Gastroesophageal sphincter (tissue), 4 donors: Measurements from ENCODE around the gene AFG3L2. TPM values are rescaled to one million over a fixed set of nuclear protein-coding genes. Genes with fewer than 3 reads are reported as not detected.

Source experiments
- ATAC-seq: fragments of 150-250 bp; one replicate; pipeline ENCODE4 v1.9.1; 2016; ENCODE audit warnings: mild to moderate bottlenecking, moderate library complexity
- H3K27ac ChIP-seq, 4 donors: fragments of 200-600 bp; sonication (generic) in 3 of 4; 1 replicate in 3 of 4; 2 replicates in 1 of 4; pipeline ENCODE4 v1.5.1; 2016 to 2019
- H3K27me3 ChIP-seq: fragments of 200-600 bp; sonication (generic); one replicate; pipeline ENCODE4 v1.5.1; 2019
- H3K36me3 ChIP-seq, 2 donors: fragments of 200-600 bp; sonication (generic); one replicate each; pipeline ENCODE4 v1.5.1; 2019; ENCODE audit warnings: control low read depth in 1 of 2
- H3K4me1 ChIP-seq, 3 donors: fragments of 200-600 bp; sonication (generic); 1 replicate in 2 of 3; 2 replicates in 1 of 3; pipeline ENCODE4 v1.5.1; 2016 to 2019; ENCODE audit warnings: control low read depth in 2 of 3
- H3K4me3 ChIP-seq, 2 donors: fragments of 200-600 bp; sonication (generic); one replicate each; pipeline ENCODE4 v1.5.1; 2019; ENCODE audit warnings: mild to moderate bottlenecking in 1 of 2, moderate library complexity in 1 of 2
- H3K9me3 ChIP-seq, 3 donors: fragments of 200-600 bp; sonication (generic); one replicate each; pipeline ENCODE4 v1.5.1; 2017 to 2019; ENCODE audit warnings: control low read depth in 2 of 3
- EP300 ChIP-seq: sonication (generic); formaldehyde crosslinking; IDR thresholded peaks from one replicate; pipeline ENCODE4 v1.6.1; 2017; ENCODE audit warnings: antibody characterized with exemption, mild to moderate bottlenecking
- POLR2A ChIP-seq, 2 donors: fragments of 450-650 bp; IDR thresholded peaks; one replicate each; pipeline ENCODE4 v1.6.1; 2017; ENCODE audit warnings: antibody characterized with exemption in 2 of 2, mild to moderate bottlenecking in 2 of 2, moderate library complexity in 1 of 2
- POLR2AphosphoS5 ChIP-seq: sonication (generic); formaldehyde crosslinking; IDR thresholded peaks from one replicate; pipeline ENCODE4 v1.6.1; 2017; ENCODE audit warnings: antibody characterized with exemption
- WGBS, 2 donors: methylation state at CpG; one replicate each; pipeline ENCODE4 v1.1.5; 2018; ENCODE audit warnings: low coverage in 1 of 2; 5-methylcytosine and 5-hydroxymethylcytosine counted together
- total RNA-seq, 4 donors: library from RNA; depleted of rRNA; stranded (reverse); fragments of >200 nt; gene quantifications; one replicate each; pipeline ENCODE4 v1.1.0, GENCODE V29; 2016
- TF ChIP-seq, protein P1 (sequence below), 4 experiments: fragments of 200-600 bp in 2 of 4; fragments of 450-650 bp in 2 of 4; sonication (generic) in 1 of 4; IDR thresholded peaks; one replicate each; pipeline ENCODE4 v1.5.1; 2017 to 2019; ENCODE audit warnings: antibody characterized with exemption in 4 of 4, mild to moderate bottlenecking in 2 of 4, moderate library complexity in 2 of 4

The AFG3L2 gene
- total RNA-seq, 4 donors from 2014 or later: 38.4 to 52.9 (median 40.8) TPM

DNA sequence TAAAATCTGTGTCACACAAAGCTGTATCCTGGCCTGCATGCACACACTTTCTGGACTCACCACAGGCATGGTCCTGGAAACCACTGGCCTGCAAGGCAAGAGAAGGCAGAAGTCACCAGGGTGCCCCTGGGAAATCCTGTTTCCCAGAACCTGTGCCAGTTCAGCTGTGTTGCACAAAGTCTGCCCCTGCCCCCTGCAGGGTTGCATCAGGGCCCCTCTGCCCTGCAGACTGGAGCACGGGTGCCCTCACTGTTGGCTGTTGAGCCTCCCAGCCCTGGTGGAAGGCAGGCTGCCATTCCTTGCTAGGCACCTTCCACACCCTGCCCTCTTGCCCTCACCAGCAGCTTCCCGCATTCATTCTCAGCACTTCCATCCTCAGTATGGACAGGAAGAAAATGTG, 86.9 kb downstream of the AFG3L2 start:
- ATAC-seq: no peak
- Histone ChIP-seq H3K27me3 (no peaks in the 10 kb centered on the region), H3K9me3 (no peaks in the 10 kb centered on the region), H3K4me1 (peaks cover 0 to 21% (median 13%) of the 10 kb centered on the region in 3 donors), H3K36me3 (no peaks in the 10 kb centered on the region), H3K27ac (no peak overlapping the region), H3K4me3 (no peak overlapping the region)
- TF ChIP-seq POLR2AphosphoS5 (no peak), EP300 (no peak), POLR2A (IDR thresholded peaks at IDR 0.05) (no peak)
- TF ChIP-seq, protein P1, sequence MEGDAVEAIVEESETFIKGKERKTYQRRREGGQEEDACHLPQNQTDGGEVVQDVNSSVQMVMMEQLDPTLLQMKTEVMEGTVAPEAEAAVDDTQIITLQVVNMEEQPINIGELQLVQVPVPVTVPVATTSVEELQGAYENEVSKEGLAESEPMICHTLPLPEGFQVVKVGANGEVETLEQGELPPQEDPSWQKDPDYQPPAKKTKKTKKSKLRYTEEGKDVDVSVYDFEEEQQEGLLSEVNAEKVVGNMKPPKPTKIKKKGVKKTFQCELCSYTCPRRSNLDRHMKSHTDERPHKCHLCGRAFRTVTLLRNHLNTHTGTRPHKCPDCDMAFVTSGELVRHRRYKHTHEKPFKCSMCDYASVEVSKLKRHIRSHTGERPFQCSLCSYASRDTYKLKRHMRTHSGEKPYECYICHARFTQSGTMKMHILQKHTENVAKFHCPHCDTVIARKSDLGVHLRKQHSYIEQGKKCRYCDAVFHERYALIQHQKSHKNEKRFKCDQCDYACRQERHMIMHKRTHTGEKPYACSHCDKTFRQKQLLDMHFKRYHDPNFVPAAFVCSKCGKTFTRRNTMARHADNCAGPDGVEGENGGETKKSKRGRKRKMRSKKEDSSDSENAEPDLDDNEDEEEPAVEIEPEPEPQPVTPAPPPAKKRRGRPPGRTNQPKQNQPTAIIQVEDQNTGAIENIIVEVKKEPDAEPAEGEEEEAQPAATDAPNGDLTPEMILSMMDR (IDR thresholded peaks at IDR 0.05): no peak
- WGBS, 2 donors: 100% methylated on average over 1 of the region's 2 CpGs; no CpG with 5 or more reads in 1 of the 2 donors

DNA sequence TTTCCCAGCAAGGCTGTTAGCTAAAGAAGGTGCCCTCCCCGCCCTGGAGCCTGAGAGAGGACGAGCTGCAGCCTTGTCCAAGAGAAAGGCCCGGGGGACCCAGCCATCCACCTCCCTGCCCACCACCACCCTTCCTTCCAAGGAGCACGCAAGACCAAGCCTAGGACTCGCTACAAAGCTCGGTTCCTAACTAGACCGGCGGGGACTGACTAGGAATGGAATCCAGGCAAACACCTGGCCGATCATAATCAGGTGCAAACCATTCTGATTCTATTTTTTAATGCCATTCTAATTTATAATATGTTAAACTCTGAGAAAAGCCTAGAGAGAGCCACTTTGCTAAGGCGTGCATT, 88.6 kb downstream of the AFG3L2 start:
- WGBS, 2 donors: 11 to 14% methylated on average over 6 to 8 of the region's 10 CpGs

DNA sequence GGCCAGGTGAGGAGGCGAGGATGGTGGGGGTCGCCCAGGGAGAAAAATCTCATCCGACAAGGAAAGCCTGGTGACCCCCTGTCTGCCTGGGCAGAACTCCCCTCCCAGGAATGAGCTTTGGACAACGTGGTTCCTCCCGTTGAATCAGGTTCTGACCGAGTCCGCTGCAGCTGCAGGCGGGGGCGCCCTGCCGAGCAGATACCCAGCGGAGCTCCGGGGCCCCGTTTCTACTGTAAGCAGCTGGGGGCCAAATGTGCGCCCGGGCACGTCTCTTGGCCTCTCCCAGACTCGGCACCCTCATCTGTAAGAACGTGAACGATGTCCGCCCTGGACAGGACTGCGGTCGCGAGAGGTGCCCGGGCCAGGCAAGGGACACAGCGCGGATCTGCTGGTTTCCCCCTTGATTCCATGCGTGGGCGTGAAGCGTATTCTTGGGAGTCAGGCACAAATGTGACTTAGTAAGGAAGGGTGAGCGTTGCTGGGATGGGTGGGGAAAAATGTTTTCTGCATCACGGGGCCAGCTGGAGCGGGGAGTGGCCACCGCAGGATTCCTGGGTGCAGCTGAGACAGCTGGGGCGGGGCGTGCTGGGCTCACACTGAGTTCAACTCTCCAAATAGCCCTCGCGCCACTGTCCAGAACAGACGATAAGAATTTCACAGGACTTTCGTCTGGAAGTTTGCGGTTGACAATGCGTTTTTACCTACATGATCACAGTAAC, 89.2 kb downstream of the AFG3L2 start:
- H3K4me3 ChIP-seq: peak overlapping the region; percentile 44 to 58
- peaks cover 0 to 26% (median 13%) of the 10 kb centered on the region in 3 donors for H3K4me1 ChIP-seq
- ATAC-seq: peak; percentile 97
- no peaks in the 10 kb centered on the region for H3K9me3 ChIP-seq
- 0% methylated on average over 4 to 16 of the region's 41 CpGs for WGBS, 2 donors
- TF ChIP-seq POLR2AphosphoS5 (peak; percentile 94), POLR2A (IDR thresholded peaks at IDR 0.05) (peak; percentile 57 to 63)
- TF ChIP-seq, protein P1 (IDR thresholded peaks at IDR 0.05): no peak
- no peaks in the 10 kb centered on the region for H3K27me3 ChIP-seq
- H3K27ac ChIP-seq: peak overlapping the region; percentile 81 to 94 (median 92)
- H3K36me3 ChIP-seq: no peaks in the 10 kb centered on the region

More for the DNA sequence above, 88.6 kb downstream of the AFG3L2 start:
- H3K9me3 ChIP-seq: no peaks in the 10 kb centered on the region
- no peaks in the 10 kb centered on the region for H3K36me3 ChIP-seq
- TF ChIP-seq, protein P1 (IDR thresholded peaks at IDR 0.05): no peak
- TF ChIP-seq EP300: no peak
- TF ChIP-seq POLR2AphosphoS5: no peak
- no peak for TF ChIP-seq POLR2A (IDR thresholded peaks at IDR 0.05)
- ATAC-seq: no peak
- peaks cover 0 to 21% (median 13%) of the 10 kb centered on the region in 3 donors for H3K4me1 ChIP-seq
- H3K27me3 ChIP-seq: no peaks in the 10 kb centered on the region
- H3K4me3 ChIP-seq: peak overlapping the region; percentile 44 to 58
- peak overlapping the region; percentile 81 to 94 (median 92) for H3K27ac ChIP-seq

DNA sequence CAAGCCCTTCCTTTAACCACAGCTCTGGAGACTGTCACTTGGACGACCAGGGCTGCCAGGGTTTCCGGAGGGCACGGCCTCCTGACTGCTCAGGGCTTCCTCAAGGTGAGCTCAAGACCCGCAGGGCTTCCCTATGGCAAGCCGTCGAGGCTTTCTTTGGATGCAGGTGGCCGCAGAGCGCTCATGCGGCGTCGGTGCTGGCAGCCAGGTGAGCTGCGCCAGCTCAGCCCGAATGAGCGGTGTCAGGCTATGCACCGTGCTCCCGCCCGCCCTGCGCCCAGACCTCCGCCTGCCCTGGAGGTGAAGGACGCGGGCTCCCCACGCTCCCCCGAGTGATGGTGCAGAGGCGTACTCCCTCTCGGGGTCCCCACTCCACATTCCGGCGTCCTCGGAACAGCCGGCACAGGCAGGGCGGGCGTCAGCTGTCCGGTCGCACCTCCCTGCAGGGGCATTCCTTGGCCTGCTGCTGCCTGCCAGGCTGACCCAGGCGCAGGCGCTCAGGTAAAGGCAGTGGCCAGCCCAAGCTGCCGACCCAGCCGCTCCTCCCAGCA, 89.8 kb downstream of the AFG3L2 start:
- Histone ChIP-seq H3K27me3 (no peaks in the 10 kb centered on the region), H3K4me1 (peaks cover 0 to 33% (median 13%) of the 10 kb centered on the region in 3 donors), H3K27ac (peak overlapping the region; percentile 81 to 94 (median 92)), H3K9me3 (no peaks in the 10 kb centered on the region), H3K36me3 (no peaks in the 10 kb centered on the region), H3K4me3 (peak overlapping the region; percentile 44 to 58)
- TF ChIP-seq, protein P1 (IDR thresholded peaks at IDR 0.05): no peak
- no peak for TF ChIP-seq EP300
- no peak for TF ChIP-seq POLR2A (IDR thresholded peaks at IDR 0.05)
- TF ChIP-seq POLR2AphosphoS5: no peak
- no CpG with 5 or more reads among the region's 37 CpGs for WGBS, 2 donors
- ATAC-seq: peak; percentile 56

DNA sequence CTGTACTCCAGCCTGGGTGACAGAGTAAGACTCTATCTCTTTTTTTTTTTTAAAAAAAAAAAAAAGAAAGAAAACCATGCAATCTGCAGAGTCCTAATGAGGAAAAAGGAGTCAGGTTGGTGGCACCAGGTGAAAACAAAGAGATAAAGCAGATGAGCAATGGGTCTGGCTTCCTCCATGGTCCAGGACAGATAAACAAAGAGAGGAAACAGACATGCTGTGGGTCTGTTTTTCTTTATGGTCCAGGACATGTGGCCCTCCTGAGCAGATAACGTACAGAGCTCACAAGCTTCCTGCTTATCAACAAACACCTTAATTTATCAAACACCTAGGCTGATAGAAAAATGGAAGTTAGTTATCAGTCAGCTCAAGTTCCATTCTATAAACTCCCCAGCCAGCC, 93.4 kb downstream of the AFG3L2 start:
- 71 to 80% methylated on average over 1 of the region's 1 CpG for WGBS, 2 donors
- ATAC-seq: no peak

More for the DNA sequence above, 93.4 kb downstream of the AFG3L2 start:
- peaks cover 0 to 57% (median 13%) of the 10 kb centered on the region in 3 donors for H3K4me1 ChIP-seq
- H3K4me3 ChIP-seq: no peak overlapping the region
- H3K27ac ChIP-seq: peak overlapping the region in 3 of 4 donors; percentile 35 to 93 (median 38)
- no peaks in the 10 kb centered on the region for H3K9me3 ChIP-seq
- H3K36me3 ChIP-seq: no peaks in the 10 kb centered on the region
- no peak for TF ChIP-seq POLR2A (IDR thresholded peaks at IDR 0.05)
- TF ChIP-seq, protein P1 (IDR thresholded peaks at IDR 0.05): no peak
- no peak for TF ChIP-seq POLR2AphosphoS5
- TF ChIP-seq EP300: no peak
- no peaks in the 10 kb centered on the region for H3K27me3 ChIP-seq
